Naive B cell (primary cell): ENCODE data around the gene ANKRD29. TPM values are rescaled to one million over a fixed set of nuclear protein-coding genes. Genes with fewer than 3 reads are reported as not detected.
"Not testable (repeated sequence)": the region's sequence is repeated elsewhere in the genome, so short reads cannot be mapped to it uniquely, and the experiment has no call there.

Experiments used
- ATAC-seq, 2 donors: fragments of 150-1000 bp; cut with Tn5 transposase; 2 replicates each; pipeline ENCODE4 v1.10.0; 2021; ENCODE audit warnings: low read depth in 2 of 2, mild to moderate bottlenecking in 2 of 2, moderate library complexity in 2 of 2
- DNase-seq: peaks from one replicate; pipeline ENCODE4 v3.0.0; 2022
- H3K27ac Mint-ChIP-seq, 6 donors: one replicate each; pipeline ENCODE4 v1.8.0; 2020 to 2022; ENCODE audit warnings: mild to moderate bottlenecking in 6 of 6, mixed read lengths in 6 of 6, moderate library complexity in 5 of 6, inconsistent platforms in 2 of 6
- H3K27me3 Mint-ChIP-seq, 3 donors: one replicate each; pipeline ENCODE4 v1.8.0; 2021 to 2022; ENCODE audit warnings: mixed read lengths in 3 of 3, mild to moderate bottlenecking in 1 of 3
- H3K36me3 Mint-ChIP-seq, 2 donors: one replicate each; pipeline ENCODE4 v1.8.0; 2020 to 2022; ENCODE audit warnings: mixed read lengths in 2 of 2, inconsistent platforms in 1 of 2, mild to moderate bottlenecking in 1 of 2
- H3K4me1 Mint-ChIP-seq, 3 donors: one replicate each; pipeline ENCODE4 v1.8.0; 2020 to 2022; ENCODE audit warnings: mixed read lengths in 3 of 3, inconsistent platforms in 1 of 3, mild to moderate bottlenecking in 1 of 3, moderate library complexity in 1 of 3
- H3K4me3 Mint-ChIP-seq, 8 donors: one replicate each; pipeline ENCODE4 v1.8.0; 2020 to 2022; ENCODE audit warnings: mild to moderate bottlenecking in 8 of 8, mixed read lengths in 8 of 8, moderate library complexity in 8 of 8, inconsistent platforms in 2 of 8
- H3K9me3 Mint-ChIP-seq, 7 donors: one replicate each; pipeline ENCODE4 v1.8.0; 2020 to 2022; ENCODE audit warnings: mixed read lengths in 7 of 7, mild to moderate bottlenecking in 5 of 7, inconsistent platforms in 2 of 7, moderate library complexity in 1 of 7
- polyA plus RNA-seq, 6 donors: library from polyadenylated mRNA; unstranded; fragments of 300-500 nt; fragmentation: Illumina TruSeq; gene quantifications; one replicate each; pipeline ENCODE4 v1.2.3, GENCODE V29; 2021; ENCODE audit warnings: low read depth in 6 of 6

The ANKRD29 gene
- polyA plus RNA-seq, 6 donors from 2014 or later, result 0.26 to 0.33 TPM; not detected in 4

DNA sequence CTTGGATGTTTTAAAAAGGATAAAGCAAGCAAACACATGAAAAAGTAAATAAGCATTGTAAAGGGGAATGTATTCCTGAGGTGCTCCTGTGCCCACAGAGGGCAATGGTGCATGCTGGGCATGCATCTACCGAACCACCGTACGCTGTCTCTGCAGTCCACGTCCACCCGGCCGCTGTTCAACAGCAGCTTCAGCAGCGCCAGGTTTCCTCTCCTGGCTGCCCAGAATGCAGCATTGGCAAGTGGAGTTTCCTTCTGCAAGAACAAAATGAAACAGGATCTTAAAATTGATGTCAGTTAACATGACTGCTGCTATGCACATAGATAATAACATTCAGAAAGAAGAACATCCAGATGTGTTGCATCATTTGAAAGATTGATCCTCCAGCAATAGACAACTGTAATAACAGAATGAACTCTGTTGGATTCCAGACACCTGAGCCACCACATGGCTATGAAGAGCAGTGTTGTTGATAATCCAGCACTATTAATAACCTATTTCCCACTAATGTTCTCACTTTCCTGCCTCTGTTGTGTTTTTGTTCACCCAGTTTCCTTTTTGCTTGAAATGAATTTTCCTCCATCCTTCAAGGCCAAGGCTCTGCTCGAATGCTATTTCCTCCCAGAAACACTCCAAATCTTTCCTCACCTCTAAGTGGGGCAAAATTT lies 13.6 kb downstream of the ANKRD29 start:
- H3K9me3 Mint-ChIP-seq, result no peaks in the 10 kb centered on the region
- no peak overlapping the region for H3K4me3 Mint-ChIP-seq
- DNase-seq (no peak), ATAC-seq (no peak)
- H3K27ac Mint-ChIP-seq, result no peak overlapping the region
- H3K4me1 Mint-ChIP-seq, result peaks cover 0 to 5% (median 0%) of the 10 kb centered on the region in 3 donors
- peaks cover 7 to 23% (median 22%) of the 10 kb centered on the region in 3 donors for H3K27me3 Mint-ChIP-seq
- no peaks in the 10 kb centered on the region for H3K36me3 Mint-ChIP-seq

DNA sequence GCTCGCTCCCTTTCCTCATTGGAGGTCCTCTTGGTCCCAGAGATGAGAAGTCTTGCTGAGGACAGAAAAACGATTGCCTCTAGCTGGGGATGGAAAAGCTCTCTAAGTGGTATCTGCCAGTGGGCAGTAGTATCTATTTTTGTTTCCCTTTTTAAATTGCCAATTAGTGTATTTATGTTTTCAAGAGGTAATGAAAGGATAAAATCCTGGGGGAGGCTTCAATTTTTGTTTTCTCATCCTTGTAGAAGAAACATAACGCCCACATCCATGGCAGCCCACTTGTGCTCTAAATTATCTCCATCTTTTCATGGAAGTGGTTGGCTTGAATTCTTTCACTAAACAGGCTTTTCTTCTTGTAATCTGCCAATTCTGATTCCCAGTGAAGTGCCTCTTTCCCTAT lies 14.3 kb downstream of the ANKRD29 start:
- Mint-ChIP-seq H3K27me3 (peaks cover 7 to 23% (median 22%) of the 10 kb centered on the region in 3 donors), H3K4me3 (peak overlapping the region in 1 of 8 donors; percentile 12), H3K9me3 (no peaks in the 10 kb centered on the region), H3K27ac (no peak overlapping the region), H3K4me1 (peaks cover 0 to 5% (median 0%) of the 10 kb centered on the region in 3 donors), H3K36me3 (no peaks in the 10 kb centered on the region)
- no peak for DNase-seq
- no peak for ATAC-seq

DNA sequence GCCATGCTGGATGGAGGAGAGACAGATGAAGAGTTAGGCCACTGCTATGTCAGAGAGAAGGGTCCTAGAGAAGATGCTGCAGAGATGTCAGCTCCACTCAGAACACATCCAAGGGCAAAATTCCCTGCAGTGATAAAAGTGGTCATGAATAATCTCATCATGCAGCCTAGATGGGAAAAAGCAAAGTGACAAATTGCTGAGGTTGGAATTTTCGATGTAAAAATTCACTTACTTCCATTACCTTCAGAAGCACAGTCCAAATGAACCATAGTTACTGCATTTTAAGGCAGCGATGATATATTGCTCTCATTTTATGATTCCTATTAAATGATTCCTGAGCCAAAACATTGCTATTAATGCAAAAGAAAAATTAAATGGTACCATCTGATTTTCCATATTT lies 16.4 kb downstream of the ANKRD29 start:
- peaks cover 0 to 5% (median 0%) of the 10 kb centered on the region in 3 donors for H3K4me1 Mint-ChIP-seq
- no peak for DNase-seq
- H3K4me3 Mint-ChIP-seq, result no peak overlapping the region
- ATAC-seq, result no peak
- H3K27ac Mint-ChIP-seq, result no peak overlapping the region
- no peaks in the 10 kb centered on the region for H3K36me3 Mint-ChIP-seq
- peaks cover 0 to 11% (median 3%) of the 10 kb centered on the region in 7 donors for H3K9me3 Mint-ChIP-seq
- H3K27me3 Mint-ChIP-seq, result peaks cover 4 to 23% (median 22%) of the 10 kb centered on the region in 3 donors

DNA sequence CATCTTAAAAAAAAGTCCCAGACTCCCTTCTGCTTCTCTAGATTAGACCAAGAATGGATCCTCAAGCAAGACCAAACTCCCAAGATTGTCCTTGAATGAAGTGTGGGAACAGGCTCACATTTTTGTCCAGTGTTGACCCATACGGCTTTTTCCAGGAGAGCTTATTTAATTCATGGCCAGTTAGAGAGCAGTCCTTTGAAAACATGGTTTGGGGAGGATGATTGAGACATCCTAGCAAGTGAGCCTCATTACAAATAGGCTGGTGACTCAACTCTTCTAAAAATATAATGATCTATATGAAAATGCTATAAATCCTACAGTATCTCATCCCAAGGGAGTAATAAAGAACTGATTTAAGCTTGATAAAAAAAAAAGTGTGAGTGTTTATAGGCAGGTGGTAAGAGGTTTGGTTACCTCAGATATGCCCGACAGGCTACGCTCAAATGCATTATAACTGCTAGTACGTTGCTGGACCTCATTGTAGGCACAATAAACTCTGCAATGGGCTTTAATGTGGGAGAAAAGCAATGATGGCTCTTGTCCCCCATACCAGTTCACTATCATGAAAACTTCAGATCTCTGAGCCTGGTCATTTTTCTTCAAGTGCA lies 17.0 kb downstream of the ANKRD29 start:
- peaks cover 4 to 23% (median 22%) of the 10 kb centered on the region in 3 donors for H3K27me3 Mint-ChIP-seq
- no peak overlapping the region for H3K4me3 Mint-ChIP-seq
- no peak for ATAC-seq
- peaks cover 0 to 5% (median 0%) of the 10 kb centered on the region in 3 donors for H3K4me1 Mint-ChIP-seq
- H3K27ac Mint-ChIP-seq, result no peak overlapping the region
- no peaks in the 10 kb centered on the region for H3K36me3 Mint-ChIP-seq
- no peak for DNase-seq
- H3K9me3 Mint-ChIP-seq, result peaks cover 0 to 12% (median 3%) of the 10 kb centered on the region in 7 donors

DNA sequence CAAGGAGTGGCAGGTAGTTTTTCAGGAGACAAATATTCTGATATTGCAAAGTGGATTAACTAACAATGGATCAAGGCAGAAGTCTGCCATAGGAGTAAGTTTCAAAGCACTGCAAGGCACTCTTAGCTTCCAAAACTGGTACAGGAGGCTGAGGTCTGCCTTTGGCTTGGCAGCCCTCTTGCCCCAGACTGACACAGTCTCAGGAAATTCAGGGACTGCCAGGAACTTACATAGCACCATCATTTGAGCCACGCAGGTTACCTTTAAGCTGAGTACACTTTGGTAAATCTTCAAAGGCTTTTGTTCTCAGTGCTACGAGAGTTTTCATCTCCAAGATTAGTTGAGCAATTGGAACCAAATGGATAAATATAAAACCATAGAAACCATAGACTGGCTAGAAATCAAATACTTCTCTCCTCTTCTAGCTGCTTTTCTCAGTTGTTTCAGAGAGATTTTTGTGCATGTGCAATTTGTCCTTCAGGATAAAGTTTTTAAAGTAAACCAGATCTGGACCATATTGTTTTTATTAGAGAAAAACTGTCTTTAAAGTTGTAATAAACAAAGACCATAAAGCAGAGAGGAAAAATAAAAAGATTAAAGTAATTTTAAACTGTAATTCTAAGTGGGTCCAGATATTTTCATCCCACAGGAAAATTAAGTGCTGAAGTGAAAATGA lies 18.8 kb downstream of the ANKRD29 start:
- DNase-seq, result no peak
- H3K27me3 Mint-ChIP-seq, result peaks cover 7 to 15% (median 15%) of the 10 kb centered on the region in 3 donors
- H3K9me3 Mint-ChIP-seq, result peaks cover 0 to 12% (median 3%) of the 10 kb centered on the region in 7 donors
- peaks cover 0 to 4% (median 0%) of the 10 kb centered on the region in 3 donors for H3K4me1 Mint-ChIP-seq
- H3K27ac Mint-ChIP-seq, result no peak overlapping the region
- no peak overlapping the region for H3K4me3 Mint-ChIP-seq
- ATAC-seq, result no peak
- no peaks in the 10 kb centered on the region for H3K36me3 Mint-ChIP-seq

DNA sequence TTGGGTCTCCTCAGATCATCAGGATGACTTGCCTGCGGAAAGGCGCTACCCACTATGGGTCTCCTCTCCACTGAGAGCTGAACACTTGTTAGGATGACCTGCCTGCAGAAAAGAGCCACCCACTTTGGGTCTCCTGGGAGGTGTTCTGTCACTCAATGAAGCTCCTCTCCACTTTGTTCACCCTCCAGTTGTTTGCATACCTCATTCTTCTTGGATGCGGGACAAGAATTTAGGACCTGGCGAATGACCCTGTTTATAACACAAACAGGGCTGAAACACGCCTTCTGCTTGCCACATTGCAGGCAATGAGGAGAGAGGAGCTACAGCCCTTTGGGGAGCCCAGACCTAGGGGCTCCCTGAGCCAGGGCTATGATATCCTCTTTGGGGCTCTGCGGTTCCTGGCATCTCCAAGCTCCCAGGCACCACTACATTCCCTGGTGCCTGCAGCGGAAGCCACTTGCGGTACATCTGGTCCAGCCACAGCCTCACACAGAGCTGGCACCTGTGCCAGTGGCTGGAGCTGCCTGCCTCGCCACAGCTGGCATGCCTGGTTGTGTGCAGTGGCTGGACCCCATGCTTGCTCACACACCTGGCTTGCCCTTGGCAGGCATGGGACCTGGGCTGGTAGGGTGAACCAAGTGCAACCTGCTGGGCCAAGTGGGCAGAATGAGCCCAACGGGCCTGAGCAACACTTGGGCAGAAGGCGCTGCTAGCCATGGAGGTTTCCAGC lies 20.6 kb downstream of the ANKRD29 start:
- Mint-ChIP-seq H3K27me3 (peaks cover 5 to 14% (median 10%) of the 10 kb centered on the region in 3 donors), H3K27ac (no peak overlapping the region), H3K4me3 (no peak overlapping the region), H3K36me3 (no peaks in the 10 kb centered on the region), H3K4me1 (no peaks in the 10 kb centered on the region), H3K9me3 (peaks cover 0 to 12% (median 3%) of the 10 kb centered on the region in 7 donors)
- no peak for ATAC-seq
- no peak for DNase-seq

DNA sequence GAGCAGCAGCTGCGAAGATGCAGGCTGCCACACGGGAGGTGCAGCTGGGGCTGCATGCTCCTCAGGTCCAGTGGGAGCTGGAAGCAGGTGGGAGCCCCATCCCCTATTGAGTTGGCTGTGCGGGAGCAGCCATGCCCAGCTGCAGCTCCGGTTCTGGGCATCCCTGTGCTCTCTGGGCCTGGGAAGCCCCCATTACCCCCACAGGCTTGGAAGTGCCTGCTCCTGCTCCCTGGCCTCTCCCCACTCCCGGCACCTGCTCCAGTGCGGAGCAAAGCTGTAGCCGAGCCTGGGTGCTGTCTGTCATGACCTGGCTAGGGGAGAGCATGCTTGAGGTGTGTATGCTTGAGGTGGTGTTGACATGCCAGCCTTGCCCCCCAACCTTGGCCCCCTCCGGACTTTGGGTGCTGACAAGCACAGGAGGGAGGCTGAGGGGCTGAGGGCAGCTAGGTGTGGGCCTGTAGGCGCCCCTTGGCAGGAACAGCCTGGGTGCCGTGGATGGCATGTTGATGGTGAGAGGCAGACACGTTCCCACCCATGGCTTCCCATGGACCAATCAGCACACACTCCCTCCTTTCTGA lies 21.5 kb downstream of the ANKRD29 start:
- H3K4me1 Mint-ChIP-seq, result no peaks in the 10 kb centered on the region
- H3K9me3 Mint-ChIP-seq, result peaks cover 0 to 12% (median 3%) of the 10 kb centered on the region in 7 donors
- ATAC-seq (no peak), DNase-seq (no peak)
- no peak overlapping the region for H3K27ac Mint-ChIP-seq
- peaks cover 5 to 14% (median 6%) of the 10 kb centered on the region in 3 donors for H3K27me3 Mint-ChIP-seq
- H3K4me3 Mint-ChIP-seq, result no peak overlapping the region
- H3K36me3 Mint-ChIP-seq, result no peaks in the 10 kb centered on the region

DNA sequence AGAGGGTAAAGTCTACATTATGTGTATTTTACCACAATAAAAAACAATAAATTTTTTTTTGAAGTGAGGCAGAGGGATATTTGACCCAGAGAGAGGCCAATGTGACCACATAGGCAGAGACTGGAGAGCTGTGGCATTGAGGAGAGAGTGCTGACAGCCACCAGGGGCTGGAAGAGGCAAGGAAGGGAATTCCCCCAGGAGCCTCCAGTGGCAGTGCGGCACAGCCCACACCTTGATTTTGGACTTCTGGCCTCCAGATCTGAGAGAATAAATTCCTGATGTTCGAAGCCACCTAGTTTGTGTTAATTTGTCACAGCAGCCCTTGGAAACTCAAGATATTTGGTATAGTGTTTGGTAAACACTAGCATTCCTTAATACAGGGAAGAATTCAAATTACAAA lies 22.7 kb downstream of the ANKRD29 start:
- H3K36me3 Mint-ChIP-seq, result no peaks in the 10 kb centered on the region
- H3K4me3 Mint-ChIP-seq, result no peak overlapping the region
- no peak overlapping the region for H3K27ac Mint-ChIP-seq
- ATAC-seq, result no peak
- peaks cover 0 to 12% (median 3%) of the 10 kb centered on the region in 7 donors for H3K9me3 Mint-ChIP-seq
- peaks cover 5 to 12% (median 8%) of the 10 kb centered on the region in 3 donors for H3K27me3 Mint-ChIP-seq
- H3K4me1 Mint-ChIP-seq, result no peaks in the 10 kb centered on the region
- DNase-seq, result no peak

DNA sequence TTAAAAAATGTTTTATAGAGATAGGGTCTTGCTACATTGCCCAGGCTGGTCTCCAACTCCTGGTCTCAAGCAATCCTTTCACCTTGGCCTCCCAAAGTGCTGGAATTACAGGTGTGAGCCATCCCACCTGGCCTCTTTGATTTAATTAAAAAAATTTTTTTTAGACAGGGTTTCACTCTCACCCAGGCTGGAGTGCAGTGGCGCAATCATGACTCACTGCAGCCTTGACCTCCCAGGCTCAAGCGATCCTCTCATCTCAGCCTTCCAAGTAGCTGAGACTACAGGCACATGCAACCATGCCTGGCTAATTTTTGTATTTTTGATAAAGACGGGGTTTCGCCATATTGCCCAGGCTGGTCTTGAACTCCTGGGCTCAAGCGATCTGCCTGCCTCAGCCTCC lies 26.3 kb downstream of the ANKRD29 start:
- not testable (repeated sequence) for H3K4me3 Mint-ChIP-seq, H3K4me1 Mint-ChIP-seq, H3K36me3 Mint-ChIP-seq, H3K9me3 Mint-ChIP-seq, H3K27ac Mint-ChIP-seq, ATAC-seq, DNase-seq
- H3K27me3 Mint-ChIP-seq, result peaks cover 8 to 13% (median 12%) of the 10 kb centered on the region in 3 donors

DNA sequence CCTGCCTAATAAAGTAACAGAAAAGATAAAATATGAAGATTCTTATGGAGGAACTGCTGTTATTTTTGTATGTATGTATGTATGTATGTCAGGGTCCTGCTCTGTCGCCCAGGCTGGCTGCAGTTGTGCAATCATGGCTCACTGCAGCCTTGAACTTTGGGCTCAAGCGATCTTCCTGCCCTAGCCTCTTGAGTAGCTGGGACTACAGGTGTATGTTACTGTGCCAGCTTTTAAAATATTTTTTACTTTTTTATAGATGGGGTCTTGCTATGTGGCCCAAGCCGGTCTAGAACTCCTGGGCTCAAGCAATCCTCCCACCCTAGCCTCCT lies 26.7 kb downstream of the ANKRD29 start:
- no peaks in the 10 kb centered on the region for H3K9me3 Mint-ChIP-seq
- peaks cover 8 to 15% (median 12%) of the 10 kb centered on the region in 3 donors for H3K27me3 Mint-ChIP-seq
- H3K4me3 Mint-ChIP-seq, result no peak overlapping the region
- no peak overlapping the region for H3K27ac Mint-ChIP-seq
- H3K36me3 Mint-ChIP-seq, result no peaks in the 10 kb centered on the region
- ATAC-seq, result no peak
- DNase-seq, result no peak
- no peaks in the 10 kb centered on the region for H3K4me1 Mint-ChIP-seq

DNA sequence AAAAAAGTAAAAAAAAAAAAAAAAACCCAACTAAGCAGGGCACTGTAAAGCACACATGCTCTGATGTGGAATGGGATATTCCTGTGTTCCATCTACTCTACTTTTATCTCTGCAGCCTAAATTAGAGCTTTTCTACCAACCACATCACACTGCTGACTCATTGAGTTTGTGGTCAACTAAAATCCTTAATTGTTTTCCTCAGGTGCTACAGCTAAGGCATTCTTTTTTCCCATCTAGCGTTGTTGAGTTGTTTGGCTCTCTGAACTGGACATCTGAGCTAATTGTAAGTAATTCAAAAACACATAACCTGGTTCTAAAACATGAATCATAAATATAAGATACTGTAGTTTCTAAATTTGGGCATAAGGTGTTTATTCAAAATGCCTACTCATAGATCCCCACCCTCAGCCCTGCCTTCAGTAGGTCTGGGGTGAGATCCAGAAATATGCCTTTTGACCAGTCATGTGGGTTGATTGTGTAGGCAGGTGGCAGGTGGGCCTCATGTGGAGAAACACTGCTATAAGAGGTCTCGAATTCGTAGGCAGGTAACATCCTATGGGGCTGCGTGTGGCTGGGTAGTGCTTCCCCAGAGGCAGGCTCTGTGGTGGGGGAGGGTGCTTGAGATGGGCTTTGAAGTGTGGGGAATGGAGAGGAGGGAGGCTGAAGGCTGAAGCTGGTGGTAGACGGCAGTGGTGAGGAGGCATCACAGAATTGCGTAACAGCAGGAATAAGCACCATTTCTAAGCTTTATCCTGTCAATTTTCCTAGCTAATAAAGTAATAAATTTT lies 27.2 kb downstream of the ANKRD29 start:
- H3K27me3 Mint-ChIP-seq, result peaks cover 8 to 15% (median 12%) of the 10 kb centered on the region in 3 donors
- H3K4me3 Mint-ChIP-seq, result no peak overlapping the region
- H3K9me3 Mint-ChIP-seq, result no peaks in the 10 kb centered on the region
- H3K4me1 Mint-ChIP-seq, result no peaks in the 10 kb centered on the region
- ATAC-seq (no peak), DNase-seq (no peak)
- no peaks in the 10 kb centered on the region for H3K36me3 Mint-ChIP-seq
- no peak overlapping the region for H3K27ac Mint-ChIP-seq

DNA sequence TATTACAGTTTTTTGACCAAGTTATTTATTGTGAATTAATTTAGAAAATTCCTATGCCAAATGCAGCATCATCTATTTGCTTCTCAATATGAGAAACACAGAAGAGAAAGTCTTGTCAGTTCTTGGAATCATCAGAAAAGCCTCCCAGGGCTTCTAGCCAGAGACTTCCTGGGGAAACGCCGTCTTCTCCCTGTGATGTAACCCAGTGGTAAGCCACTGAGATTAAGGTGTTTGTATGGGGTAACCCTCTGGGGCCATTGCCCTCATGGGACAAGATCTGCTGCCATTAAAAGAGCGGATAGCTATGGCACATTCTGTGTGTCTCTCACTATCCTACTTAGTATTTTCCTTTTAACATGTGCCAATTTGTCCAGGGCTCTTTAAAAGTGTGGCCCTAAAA lies 28.0 kb downstream of the ANKRD29 start:
- Mint-ChIP-seq H3K4me3 (no peak overlapping the region), H3K36me3 (no peaks in the 10 kb centered on the region), H3K27me3 (peaks cover 8 to 15% (median 12%) of the 10 kb centered on the region in 3 donors), H3K27ac (no peak overlapping the region), H3K4me1 (no peaks in the 10 kb centered on the region), H3K9me3 (no peaks in the 10 kb centered on the region)
- ATAC-seq, result no peak
- DNase-seq, result no peak
